Neural cell (in vitro differentiated cells): ENCODE results near the gene TSPAN32. TPM values are rescaled to one million over a fixed set of nuclear protein-coding genes. Genes with fewer than 3 reads are reported as not detected.

Experiments
- H2AFZ ChIP-seq: fragments of 200-600, 300-800 bp; sonication (generic), shearing (Covaris generic); 2 replicates; pipeline ENCODE4 v1.6.0; 2014; ENCODE audit warnings: low read depth, mild to moderate bottlenecking, antibody characterized with exemption, low read length, moderate library complexity
- H3F3A ChIP-seq: fragments of 200-600 bp; shearing (Covaris generic); 2 replicates; pipeline ENCODE4 v1.6.1; 2016; ENCODE audit warnings: mild to moderate bottlenecking, moderate library complexity, mixed read lengths, antibody characterized with exemption, low read length; ENCODE audit not compliant: insufficient read depth, poor library complexity, severe bottlenecking
- H3K27ac ChIP-seq: fragments of 200-600, 300-800 bp; sonication (generic), shearing (Covaris generic); 2 replicates; pipeline ENCODE4 v1.5.1; 2014; ENCODE audit warnings: mild to moderate bottlenecking, low read length, moderate library complexity
- H3K27me3 ChIP-seq: fragments of 300-800, 200-600 bp; sonication (generic), shearing (Covaris generic); 2 replicates; pipeline ENCODE4 v1.6.0; 2014; ENCODE audit warnings: mild to moderate bottlenecking, low read depth, low read length, moderate library complexity; ENCODE audit not compliant: insufficient read depth
- H3K36me3 ChIP-seq: fragments of 300-800, 200-600 bp; sonication (generic), shearing (Covaris generic); 2 replicates; pipeline ENCODE4 v1.5.1; 2014; ENCODE audit warnings: mild to moderate bottlenecking, antibody characterized with exemption, low read length, moderate library complexity; ENCODE audit not compliant: insufficient read depth
- H3K4me2 ChIP-seq: fragments of 300-800, 200-600 bp; sonication (generic), shearing (Covaris generic); 2 replicates; pipeline ENCODE4 v1.6.0; 2014; ENCODE audit warnings: mild to moderate bottlenecking, low read length
- H3K4me3 ChIP-seq: fragments of 300-800, 200-600 bp; sonication (generic), shearing (Covaris generic); 2 replicates; pipeline ENCODE4 v1.5.1; 2014; ENCODE audit warnings: mild to moderate bottlenecking, low read length, moderate library complexity
- H3K79me2 ChIP-seq: fragments of 200-600 bp; shearing (Covaris generic); replicated peaks from 2 replicates; pipeline ENCODE4 v1.6.0; 2014; ENCODE audit warnings: mild to moderate bottlenecking, low read length, moderate library complexity; ENCODE audit not compliant: insufficient read depth
- H3K9ac ChIP-seq: fragments of 300-800, 200-600 bp; sonication (generic), shearing (Covaris generic); 2 replicates; pipeline ENCODE4 v1.6.1; 2016; ENCODE audit warnings: mild to moderate bottlenecking, low read length, mixed read lengths
- H3K9me2 ChIP-seq: fragments of 200-600 bp; shearing (Covaris generic); 2 replicates; pipeline ENCODE4 v1.6.1; 2016; ENCODE audit warnings: mild to moderate bottlenecking, low read length, mixed read lengths; ENCODE audit not compliant: insufficient read depth
- H3K9me3 ChIP-seq: fragments of 200-600, 300-800 bp; sonication (generic), shearing (Covaris generic); 2 replicates; pipeline ENCODE4 v1.6.1; 2016; ENCODE audit warnings: mild to moderate bottlenecking, mixed run types, low read length, moderate library complexity, mixed read lengths
- H4K20me1 ChIP-seq: fragments of 200-600 bp; shearing (Covaris generic); 2 replicates; pipeline ENCODE4 v1.6.1; 2016; ENCODE audit warnings: mild to moderate bottlenecking, mixed run types; ENCODE audit not compliant: insufficient read depth
- CTCF ChIP-seq: fragments of 450-650 bp; IDR thresholded peaks from 2 replicates; pipeline ENCODE4 v1.5.1; 2014; ENCODE audit warnings: antibody characterized with exemption, mild to moderate bottlenecking, moderate library complexity; ENCODE audit not compliant: poor library complexity, severe bottlenecking
- EP300 ChIP-seq: fragments of 450-650 bp; conservative IDR thresholded peaks from 2 replicates; pipeline ENCODE4 v1.6.1; 2014; ENCODE audit warnings: antibody characterized with exemption, mild to moderate bottlenecking, moderate library complexity; ENCODE audit not compliant: poor library complexity, severe bottlenecking
- EZH2 ChIP-seq: fragments of 200-600, 300-800 bp; shearing (Covaris generic), sonication (generic); IDR thresholded peaks from 2 replicates; pipeline ENCODE4 v1.6.1; 2014; ENCODE audit warnings: antibody characterized with exemption, low read length, borderline replicate concordance, mild to moderate bottlenecking; ENCODE audit not compliant: insufficient read depth, poor library complexity, severe bottlenecking
- MXI1 ChIP-seq: fragments of 450-650 bp; conservative IDR thresholded peaks from 2 replicates; pipeline ENCODE4 v1.6.1; 2014; ENCODE audit warnings: antibody characterized with exemption, mild to moderate bottlenecking; ENCODE audit not compliant: poor library complexity, severe bottlenecking
- POLR2AphosphoS5 ChIP-seq: IDR thresholded peaks from 2 replicates; pipeline ENCODE4 v1.6.1; 2012
- RAD21 ChIP-seq: fragments of 450-650 bp; conservative IDR thresholded peaks from 2 replicates; pipeline ENCODE4 v1.6.1; 2014; ENCODE audit warnings: antibody characterized with exemption, mild to moderate bottlenecking, moderate library complexity
- REST ChIP-seq: IDR thresholded peaks from 2 replicates; pipeline ENCODE4 v1.6.1; 2012; ENCODE audit warnings: borderline replicate concordance
- SMC3 ChIP-seq: fragments of 450-650 bp; conservative IDR thresholded peaks from 2 replicates; pipeline ENCODE4 v1.6.1; 2014; ENCODE audit warnings: antibody characterized with exemption, mild to moderate bottlenecking, moderate library complexity; ENCODE audit not compliant: poor library complexity
- TAF1 ChIP-seq: IDR thresholded peaks from 2 replicates; pipeline ENCODE4 v1.6.1; 2012; ENCODE audit warnings: low read depth
- polyA plus RNA-seq: library from polyadenylated mRNA; depleted of rRNA; stranded (reverse); fragments of >200 nt; gene quantifications from 2 replicates; pipeline ENCODE4 v1.2.3, GENCODE V29; 2014

TSPAN32 gene
- polyA plus RNA-seq, 1 donor from 2014 or later, result not detected

GRCh38 chr11:2294926-2295290 lies 6.9 kb upstream of the TSPAN32 start:
- H3K9ac ChIP-seq, result no peak overlapping the region

GRCh38 chr11:2295971-2296912 lies 5.6 kb upstream of the TSPAN32 start:
- no peak for TF ChIP-seq REST
- no peak for TF ChIP-seq EP300
- TF ChIP-seq CTCF, result no peak
- TF ChIP-seq SMC3, result no peak
- no peak for TF ChIP-seq EZH2
- TF ChIP-seq RAD21, result no peak
- no peak for TF ChIP-seq POLR2AphosphoS5
- no peak for TF ChIP-seq MXI1
- TF ChIP-seq TAF1, result no peak

More at GRCh38 chr11:2294926-2295290, 6.9 kb upstream of the TSPAN32 start:
- H3K4me3 ChIP-seq, result no peak overlapping the region
- no peak overlapping the region for H3K4me2 ChIP-seq
- H3K27ac ChIP-seq, result no peak overlapping the region
- no peaks in the 10 kb centered on the region for H3K79me2 ChIP-seq
- H4K20me1 ChIP-seq, result no peaks in the 10 kb centered on the region
- no peaks in the 10 kb centered on the region for H3K36me3 ChIP-seq
- no peaks in the 10 kb centered on the region for H3K9me3 ChIP-seq
- no peaks in the 10 kb centered on the region for H3K27me3 ChIP-seq
- TF ChIP-seq MXI1 (no peak), TAF1 (no peak), EP300 (no peak), REST (no peak), EZH2 (no peak), POLR2AphosphoS5 (no peak)
- no peak overlapping the region for H2AFZ ChIP-seq
- H3F3A ChIP-seq, result no peaks in the 10 kb centered on the region
- H3K9me2 ChIP-seq, result no peaks in the 10 kb centered on the region

More at GRCh38 chr11:2295971-2296912, 5.6 kb upstream of the TSPAN32 start:
- Histone ChIP-seq H3K27ac (no peak overlapping the region), H3K9ac (no peak overlapping the region), H4K20me1 (no peaks in the 10 kb centered on the region), H2AFZ (no peak overlapping the region), H3K9me3 (no peaks in the 10 kb centered on the region), H3K4me2 (no peak overlapping the region), H3K9me2 (no peaks in the 10 kb centered on the region), H3K27me3 (no peaks in the 10 kb centered on the region), H3K36me3 (no peaks in the 10 kb centered on the region), H3F3A (no peaks in the 10 kb centered on the region), H3K4me3 (no peak overlapping the region), H3K79me2 (no peaks in the 10 kb centered on the region)
